Activated B cell treated with CpG ODN at 0.5 μM for 24 hours (primary cell): ENCODE measurements around the gene RNF187. TPM values are rescaled to one million over a fixed set of nuclear protein-coding genes. Genes with fewer than 3 reads are reported as not detected.

ENCODE experiments used
- ATAC-seq: fragments of 200-7000 bp; cut with Tn5 transposase; one replicate; pipeline ENCODE4 v1.10.0; 2021; ENCODE audit warnings: low read depth, mild to moderate bottlenecking, moderate library complexity
- CTCF ChIA-PET: fragments of 350-600 bp; sonication (Branson Sonifier 250); formaldehyde crosslinking; loops from one replicate; lab custom pipeline; 2021; ENCODE audit warnings: antibody characterized with exemption; lab: Charles Lee
- POLR2A ChIA-PET: fragments of 350-600 bp; sonication (Branson Sonifier 250); formaldehyde crosslinking; loops from one replicate; lab custom pipeline; 2021; ENCODE audit warnings: antibody characterized with exemption; lab: Charles Lee
- DNase-seq: peaks from one replicate; pipeline ENCODE4 v3.0.0; 2022
- H3K27ac Mint-ChIP-seq: one replicate; pipeline ENCODE4 v1.8.0; 2020; ENCODE audit warnings: mixed read lengths
- H3K27me3 Mint-ChIP-seq: one replicate; pipeline ENCODE4 v1.8.0; 2021; ENCODE audit warnings: mixed read lengths
- H3K36me3 Mint-ChIP-seq: one replicate; pipeline ENCODE4 v1.8.0; 2021; ENCODE audit warnings: low read depth, mixed read lengths
- H3K4me1 Mint-ChIP-seq: one replicate; pipeline ENCODE4 v1.8.0; 2021; ENCODE audit warnings: mixed read lengths
- H3K4me3 Mint-ChIP-seq: one replicate; pipeline ENCODE4 v1.8.0; 2020; ENCODE audit warnings: mild to moderate bottlenecking, mixed read lengths
- H3K9me3 Mint-ChIP-seq: one replicate; pipeline ENCODE4 v1.8.0; 2020; ENCODE audit warnings: mixed read lengths
- intact Hi-C: fragments of 100-400 bp; cut with micrococcal nuclease; formaldehyde crosslinking; loops from one replicate; pipeline ENCODE4 v1.15.1; 2024
- total RNA-seq: library from RNA; stranded (reverse); gene quantifications from 2 replicates; pipeline ENCODE4 v1.2.3, GENCODE V29; 2022
- TF ChIP-seq, protein P1 (sequence below): fragments of 200-600 bp; IDR thresholded peaks from one replicate; pipeline ENCODE4 v1.8.0; 2022; ENCODE audit warnings: antibody characterized with exemption, mild to moderate bottlenecking

The RNF187 gene
- total RNA-seq, 1 donor from 2014 or later, result 64.0 TPM

- H3K27ac Mint-ChIP-seq, result no peak overlapping the region
- H3K27me3 Mint-ChIP-seq, result peaks cover 13% of the 10 kb centered on the region
Observed at GRCh38 chr1:228544021-228544850, 57.1 kb downstream of the RNF187 start.

DNA sequence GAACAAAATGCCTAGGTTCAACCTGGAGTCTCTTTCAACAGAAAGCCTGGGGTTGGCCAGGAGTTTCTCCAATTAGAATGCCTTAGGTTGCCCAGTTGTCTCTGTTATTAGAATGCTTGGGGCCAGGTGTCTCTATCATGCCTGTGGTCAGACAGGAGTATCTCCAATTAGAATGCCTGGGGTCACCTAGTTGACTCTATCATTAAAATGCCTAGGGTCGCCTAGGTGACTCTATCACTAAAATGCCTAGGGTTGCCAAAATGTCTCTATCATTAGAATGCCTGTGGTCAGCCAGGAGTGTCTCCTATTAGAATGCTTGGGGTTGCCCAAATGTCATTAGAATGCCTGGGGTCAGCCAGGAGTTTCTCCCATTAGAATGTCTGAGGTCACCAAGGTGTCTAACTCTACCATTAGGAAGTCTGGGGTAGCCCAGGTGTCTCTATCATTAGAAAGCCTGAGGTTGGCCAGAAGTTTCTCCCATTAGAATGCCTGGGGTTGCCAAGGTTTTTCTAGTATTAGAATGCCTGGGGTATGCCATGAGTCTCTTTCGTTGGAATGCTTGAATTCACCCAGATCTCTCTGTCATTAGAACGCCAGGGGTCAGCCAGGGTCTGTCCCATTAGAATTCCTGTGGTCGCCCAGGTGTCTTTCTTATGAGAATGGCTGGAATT lies 57.9 kb downstream of the RNF187 start:
- no peak for DNase-seq
- Mint-ChIP-seq H3K27me3 (peaks cover 12% of the 10 kb centered on the region), H3K9me3 (peaks cover 3% of the 10 kb centered on the region), H3K36me3 (no peaks in the 10 kb centered on the region), H3K27ac (no peak overlapping the region), H3K4me1 (no peaks in the 10 kb centered on the region), H3K4me3 (no peak overlapping the region)
- intact Hi-C loops, result no loop called here
- ATAC-seq, result no peak
- CTCF ChIA-PET, result no interaction called here
- POLR2A ChIA-PET, result no interaction called here
- TF ChIP-seq, protein P1, sequence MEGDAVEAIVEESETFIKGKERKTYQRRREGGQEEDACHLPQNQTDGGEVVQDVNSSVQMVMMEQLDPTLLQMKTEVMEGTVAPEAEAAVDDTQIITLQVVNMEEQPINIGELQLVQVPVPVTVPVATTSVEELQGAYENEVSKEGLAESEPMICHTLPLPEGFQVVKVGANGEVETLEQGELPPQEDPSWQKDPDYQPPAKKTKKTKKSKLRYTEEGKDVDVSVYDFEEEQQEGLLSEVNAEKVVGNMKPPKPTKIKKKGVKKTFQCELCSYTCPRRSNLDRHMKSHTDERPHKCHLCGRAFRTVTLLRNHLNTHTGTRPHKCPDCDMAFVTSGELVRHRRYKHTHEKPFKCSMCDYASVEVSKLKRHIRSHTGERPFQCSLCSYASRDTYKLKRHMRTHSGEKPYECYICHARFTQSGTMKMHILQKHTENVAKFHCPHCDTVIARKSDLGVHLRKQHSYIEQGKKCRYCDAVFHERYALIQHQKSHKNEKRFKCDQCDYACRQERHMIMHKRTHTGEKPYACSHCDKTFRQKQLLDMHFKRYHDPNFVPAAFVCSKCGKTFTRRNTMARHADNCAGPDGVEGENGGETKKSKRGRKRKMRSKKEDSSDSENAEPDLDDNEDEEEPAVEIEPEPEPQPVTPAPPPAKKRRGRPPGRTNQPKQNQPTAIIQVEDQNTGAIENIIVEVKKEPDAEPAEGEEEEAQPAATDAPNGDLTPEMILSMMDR, result no peak

More at GRCh38 chr1:228544021-228544850, 57.1 kb downstream of the RNF187 start:
- H3K9me3 Mint-ChIP-seq, result peaks cover 3% of the 10 kb centered on the region
- ChIA-PET POLR2A (no interaction called here), CTCF (no interaction called here)
- TF ChIP-seq, protein P1, result no peak
- DNase-seq, result no peak
- H3K4me1 Mint-ChIP-seq, result no peaks in the 10 kb centered on the region
- intact Hi-C loops, result no loop called here
- no peaks in the 10 kb centered on the region for H3K36me3 Mint-ChIP-seq
- ATAC-seq, result no peak
- H3K4me3 Mint-ChIP-seq, result no peak overlapping the region

Other genes starting within 250 kb of the RNF187 start
- 39.5 and 41.5 TPM in 2 replicates for gene TRIM11, start 80.5 kb upstream of the RNF187 start, total RNA-seq
- not detected in 2 replicates for gene TRIM17, start 70.5 kb upstream of the RNF187 start, total RNA-seq
- 0.22 and 0.44 TPM in 2 replicates for gene RHOU, start 248.1 kb downstream of the RNF187 start, total RNA-seq